Renal pelvis (tissue), 4 donors: ENCODE data around the gene MED15. TPM values are rescaled to one million over a fixed set of nuclear protein-coding genes. Genes with fewer than 3 reads are reported as not detected.
"Not testable (repeated sequence)": the region's sequence is repeated elsewhere in the genome, so short reads cannot be mapped to it uniquely, and the experiment has no call there.

Source experiments
- DNase-seq: peaks from one replicate; pipeline ENCODE4 v3.0.0-alpha.2; 2013
- polyA plus RNA-seq, 3 donors: library from polyadenylated mRNA; unstranded; fragments of 120-200 nt; gene quantifications; one replicate each; pipeline ENCODE4 v1.2.1, GENCODE V29; 2013; ENCODE audit not compliant: insufficient read length in 3 of 3

MED15 gene
- polyA plus RNA-seq, 3 donors, result 45.7 to 62.9 (median 61.4) TPM

GRCh38 chr22:20478059-20478458 is 29.4 kb upstream of the MED15 start:
- DNase-seq, result not testable (repeated sequence)

GRCh38 chr22:20479612-20480196 is 27.7 kb upstream of the MED15 start:
- DNase-seq, result no peak

DNA sequence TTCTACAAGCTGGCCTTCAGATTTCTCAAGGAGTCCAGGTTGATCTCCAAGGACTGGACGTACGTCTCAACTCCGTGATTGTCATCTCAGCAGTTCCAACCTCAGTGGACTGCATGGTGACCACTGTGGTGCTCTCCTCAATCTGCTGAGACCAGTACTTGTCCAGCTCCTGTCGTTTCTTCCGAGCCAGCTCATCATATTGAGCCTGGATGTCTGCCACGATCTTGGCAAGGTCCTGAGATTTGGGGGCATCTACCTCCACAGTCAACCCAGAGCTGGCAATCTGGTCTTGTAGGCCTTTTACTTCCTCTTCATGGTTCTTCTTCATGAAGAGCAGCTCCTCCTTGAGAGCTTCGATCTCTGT is 24.3 kb upstream of the MED15 start:
- not testable (repeated sequence) for DNase-seq

- no peak for DNase-seq
These were observed 23.6 kb upstream of the MED15 start for GRCh38 chr22:20483771-20484170.

DNA sequence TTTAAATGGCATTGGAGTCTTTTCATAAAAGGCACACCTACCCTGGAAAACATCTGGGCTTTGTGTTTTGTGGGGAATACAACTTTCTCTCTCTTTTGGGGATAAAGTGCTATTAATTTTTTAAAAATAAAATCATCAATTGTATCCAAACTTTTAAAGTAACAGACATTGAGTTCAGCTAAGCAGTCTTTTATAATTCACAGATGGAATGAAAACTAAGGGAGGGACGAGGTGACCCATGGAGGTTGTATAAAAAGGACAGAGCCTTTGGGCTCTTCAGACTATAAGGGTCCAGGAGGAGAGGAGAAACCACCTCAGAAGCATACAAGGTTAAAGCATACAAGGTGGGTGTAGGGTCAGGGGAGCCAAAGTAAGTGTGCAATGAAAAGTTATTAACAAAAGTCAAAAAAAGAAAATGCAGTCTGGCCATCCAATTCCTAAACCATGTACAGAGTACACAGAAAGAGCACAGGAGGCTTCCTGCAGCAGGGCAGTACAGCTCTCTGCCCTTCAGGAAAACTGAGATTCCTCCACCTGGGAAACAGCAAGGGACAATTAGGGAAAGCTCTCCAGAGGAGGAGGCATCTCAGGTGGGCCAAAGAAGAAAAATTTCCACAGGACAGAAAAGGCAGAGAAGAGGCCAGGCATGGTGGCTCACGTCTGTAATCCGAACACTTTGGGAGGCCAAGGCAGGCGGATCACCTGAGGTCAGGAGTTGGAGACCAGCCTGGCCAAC is 22.3 kb upstream of the MED15 start:
- no peak for DNase-seq

- no peak for DNase-seq
These were observed 21.2 kb upstream of the MED15 start for GRCh38 chr22:20486229-20486628.

GRCh38 chr22:20487715-20488114 is 19.7 kb upstream of the MED15 start:
- DNase-seq, result no peak

DNA sequence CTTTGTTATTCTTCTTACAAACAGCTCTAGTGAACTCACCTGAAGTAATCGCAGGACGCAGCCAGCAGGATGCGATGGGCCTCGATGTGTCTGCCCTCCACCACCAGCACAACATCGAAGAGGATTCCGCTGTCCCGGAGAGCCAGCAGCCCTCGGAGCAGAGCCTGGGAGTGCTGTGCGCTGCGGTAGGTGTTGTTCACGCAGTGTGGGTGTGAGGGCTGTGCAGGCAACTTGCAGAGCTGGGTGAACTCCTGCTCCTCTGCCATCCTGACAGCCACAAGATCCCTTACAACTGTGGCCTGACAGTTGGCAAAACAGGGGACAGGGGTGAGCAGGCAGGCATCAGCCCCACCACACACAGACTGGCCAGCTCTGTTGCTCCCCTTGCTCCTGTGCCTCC is 18.5 kb upstream of the MED15 start:
- DNase-seq, result no peak

DNA sequence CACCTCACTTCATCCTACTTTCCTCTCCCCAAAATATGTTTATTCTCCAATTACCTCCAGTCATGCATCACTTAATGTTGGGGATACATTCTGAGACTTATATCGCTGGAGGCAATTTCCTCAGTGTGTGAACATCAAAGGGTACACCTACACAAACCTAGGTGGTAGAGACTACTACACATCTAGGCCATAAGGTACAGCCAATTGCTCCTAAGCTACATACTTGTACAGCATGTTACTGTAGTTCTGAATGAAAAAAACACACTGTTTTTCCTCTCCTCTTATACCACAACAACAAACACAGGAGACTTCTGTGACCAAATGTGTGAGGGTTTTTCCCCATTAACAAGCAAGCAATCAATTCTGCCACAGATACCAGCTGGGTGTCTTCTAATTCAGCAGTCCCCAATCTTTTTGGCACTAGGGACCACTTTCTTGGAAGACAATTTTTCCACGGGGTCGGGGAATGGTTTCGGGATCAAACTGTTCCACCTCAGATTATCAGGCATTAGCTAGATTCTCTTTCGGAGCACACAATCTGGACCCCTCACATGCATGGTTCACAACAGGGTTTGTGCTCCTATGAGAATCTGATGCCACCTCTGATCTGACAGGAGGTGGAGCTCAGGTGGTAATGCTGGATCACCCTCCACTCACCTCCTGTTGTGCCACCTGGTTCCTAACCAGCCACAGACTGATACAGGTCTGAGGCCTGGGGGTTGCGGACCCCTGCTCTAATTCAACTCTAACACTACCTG is 17.0 kb upstream of the MED15 start:
- no peak for DNase-seq

GRCh38 chr22:20490941-20491307 is 16.5 kb upstream of the MED15 start:
- no peak for DNase-seq

- no peak for DNase-seq
These were observed 16.1 kb upstream of the MED15 start for GRCh38 chr22:20491346-20491745.

GRCh38 chr22:20494978-20495860 is 12.2 kb upstream of the MED15 start, which contains the start of gene KLHL22:
Gene KLHL22 (minus strand): TSS chr22:20495795. CDS start chr22:20489211, 6,584 bp downstream.
- peak; percentile 30 for DNase-seq

DNA sequence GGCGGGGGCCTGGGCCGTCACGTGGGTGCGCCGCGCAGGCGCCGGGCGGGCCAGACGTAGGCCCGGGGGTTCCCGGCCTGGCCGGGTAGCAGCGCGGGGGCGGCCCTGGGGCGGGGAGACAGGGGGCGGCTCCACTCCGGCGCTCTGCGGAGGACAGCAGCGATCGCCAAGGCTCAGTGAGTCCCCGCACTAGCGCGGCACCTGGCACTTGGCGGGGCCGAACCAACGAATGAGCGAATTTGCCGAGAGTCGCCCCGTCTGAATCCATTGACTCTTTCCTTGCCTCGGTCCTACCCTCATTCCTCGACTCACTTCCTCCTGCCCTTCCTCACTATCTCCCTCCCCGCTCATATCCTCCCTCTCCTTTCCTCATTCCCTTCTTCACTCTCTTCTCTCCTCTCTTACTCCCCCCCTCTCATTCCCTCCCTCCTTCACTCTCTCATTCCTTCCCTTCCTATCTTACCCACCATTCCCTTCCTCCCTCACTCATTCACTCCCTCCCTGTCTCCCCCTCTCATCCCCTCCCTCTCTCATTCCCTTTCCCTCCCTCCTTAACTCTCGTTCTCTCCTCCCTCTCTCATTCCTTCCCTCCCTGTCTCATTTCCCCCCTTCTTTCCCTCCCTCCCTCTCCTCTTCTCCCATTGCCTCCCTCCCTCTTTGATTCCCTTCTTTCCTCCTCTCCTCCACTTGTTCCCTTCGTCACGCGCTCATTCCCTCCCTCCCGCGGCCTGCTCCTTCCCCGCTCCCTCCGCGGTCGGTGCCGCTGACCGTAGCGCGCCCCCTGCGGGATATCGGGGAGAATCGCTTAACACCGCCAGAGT is 11.3 kb upstream of the MED15 start:
- peak; percentile 93 for DNase-seq

GRCh38 chr22:20497426-20497825 is 10.0 kb upstream of the MED15 start:
- no peak for DNase-seq

- DNase-seq, result no peak
These were observed 8.5 kb upstream of the MED15 start for GRCh38 chr22:20498913-20499312.

DNA sequence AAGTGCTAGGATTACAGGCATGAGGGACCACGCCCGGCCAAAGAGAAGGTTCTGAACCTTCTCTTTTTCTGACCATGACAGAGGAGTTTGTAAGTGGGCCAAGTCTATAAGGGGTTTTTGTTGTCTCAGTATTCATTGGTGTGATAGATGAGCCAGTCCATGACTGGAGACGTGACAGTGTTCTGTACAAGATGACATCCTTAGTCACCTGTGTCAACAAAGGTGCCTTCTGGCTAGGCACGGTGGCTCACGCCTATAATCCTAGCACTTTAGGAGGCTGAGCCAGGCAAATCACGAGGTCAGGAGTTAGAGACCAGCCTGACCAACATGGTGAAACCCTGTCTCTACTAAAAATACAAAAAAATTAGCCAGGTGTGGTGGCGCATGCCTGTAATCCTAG is 7.6 kb upstream of the MED15 start:
- no peak for DNase-seq

- DNase-seq, result no peak
These were observed 3.6 kb upstream of the MED15 start for GRCh38 chr22:20503816-20504215.

GRCh38 chr22:20504293-20504922 is 3.0 kb upstream of the MED15 start:
- not testable (repeated sequence) for DNase-seq

- DNase-seq, result no peak
These were observed 712 bp upstream of the MED15 start for GRCh38 chr22:20506543-20507252.
